ES-I3 (cell line): Measurements from ENCODE around the gene EXOG.

Source experiments
- H3K36me3 ChIP-seq: 2 replicates; pipeline ENCODE4 v1.6.1; 2013; ENCODE audit warnings: mild to moderate bottlenecking, low read length, control low read depth, moderate library complexity; ENCODE audit not compliant: insufficient read depth
- H3K4me1 ChIP-seq: 2 replicates; pipeline ENCODE4 v1.6.1; 2013; ENCODE audit warnings: mild to moderate bottlenecking, control low read depth, low read length; ENCODE audit not compliant: insufficient read depth
- H3K9ac ChIP-seq: 2 replicates; pipeline ENCODE4 v1.6.1; 2013; ENCODE audit warnings: low read depth, mild to moderate bottlenecking, low read length, moderate library complexity
- H3K9me3 ChIP-seq: 2 replicates; pipeline ENCODE4 v1.6.1; 2013; ENCODE audit warnings: mild to moderate bottlenecking, low read length, moderate library complexity; ENCODE audit not compliant: control insufficient read depth, insufficient read depth

The EXOG gene

GRCh38 chr3:38510631-38511030 lies 14.5 kb downstream of the EXOG start:
- Histone ChIP-seq H3K4me1 (no peaks in the 10 kb centered on the region), H3K36me3 (peaks cover 3% of the 10 kb centered on the region; the same call in 1 of the 2 replicates), H3K9ac (no peak overlapping the region), H3K9me3 (no peaks in the 10 kb centered on the region)

- no peaks in the 10 kb centered on the region for H3K9me3 ChIP-seq
- H3K4me1 ChIP-seq, result no peaks in the 10 kb centered on the region
- peaks cover 3% of the 10 kb centered on the region; the same call in 1 of the 2 replicates for H3K36me3 ChIP-seq
- no peak overlapping the region for H3K9ac ChIP-seq
These were observed 15.4 kb downstream of the EXOG start for GRCh38 chr3:38511546-38511945.

- H3K9me3 ChIP-seq, result no peaks in the 10 kb centered on the region
- H3K36me3 ChIP-seq, result no peaks in the 10 kb centered on the region; the same call in 1 of the 2 replicates
- H3K4me1 ChIP-seq, result no peaks in the 10 kb centered on the region; the same call in 1 of the 2 replicates
- no peak overlapping the region for H3K9ac ChIP-seq
These were observed 19.2 kb downstream of the EXOG start for GRCh38 chr3:38515367-38515766.

- Histone ChIP-seq H3K9ac (no peak overlapping the region), H3K36me3 (no peaks in the 10 kb centered on the region; the same call in 1 of the 2 replicates), H3K4me1 (no peaks in the 10 kb centered on the region; the same call in 1 of the 2 replicates), H3K9me3 (no peaks in the 10 kb centered on the region)
These were observed 20.5 kb downstream of the EXOG start for GRCh38 chr3:38516669-38517068.

- H3K9ac ChIP-seq, result no peak overlapping the region
- H3K4me1 ChIP-seq, result no peaks in the 10 kb centered on the region; the same call in 1 of the 2 replicates
- H3K9me3 ChIP-seq, result no peaks in the 10 kb centered on the region
- H3K36me3 ChIP-seq, result peaks cover 2% of the 10 kb centered on the region; the same call in 1 of the 2 replicates
These were observed 22.9 kb downstream of the EXOG start for GRCh38 chr3:38519000-38519399.

GRCh38 chr3:38519651-38520050 lies 23.5 kb downstream of the EXOG start:
- no peak overlapping the region for H3K9ac ChIP-seq
- H3K36me3 ChIP-seq, result peaks cover 6% of the 10 kb centered on the region; the same call in 1 of the 2 replicates
- H3K9me3 ChIP-seq, result no peaks in the 10 kb centered on the region
- no peaks in the 10 kb centered on the region; the same call in 1 of the 2 replicates for H3K4me1 ChIP-seq

GRCh38 chr3:38521391-38521987 lies 25.3 kb downstream of the EXOG start:
- Histone ChIP-seq H3K9ac (no peak overlapping the region), H3K9me3 (no peaks in the 10 kb centered on the region), H3K36me3 (peaks cover 6% of the 10 kb centered on the region; the same call in 1 of the 2 replicates), H3K4me1 (no peaks in the 10 kb centered on the region; the same call in 1 of the 2 replicates)

- H3K4me1 ChIP-seq, result no peaks in the 10 kb centered on the region; the same call in 1 of the 2 replicates
- no peak overlapping the region for H3K9ac ChIP-seq
- H3K36me3 ChIP-seq, result peaks cover 6% of the 10 kb centered on the region; the same call in 1 of the 2 replicates
- H3K9me3 ChIP-seq, result no peaks in the 10 kb centered on the region
These were observed 25.9 kb downstream of the EXOG start for GRCh38 chr3:38522002-38522401.

- Histone ChIP-seq H3K9ac (no peak overlapping the region), H3K36me3 (peaks cover 6% of the 10 kb centered on the region; the same call in 1 of the 2 replicates), H3K4me1 (no peaks in the 10 kb centered on the region; the same call in 1 of the 2 replicates), H3K9me3 (no peaks in the 10 kb centered on the region)
These were observed 28.1 kb downstream of the EXOG start for GRCh38 chr3:38524141-38524739.

- Histone ChIP-seq H3K4me1 (no peaks in the 10 kb centered on the region), H3K36me3 (peaks cover 6% of the 10 kb centered on the region; the same call in 1 of the 2 replicates), H3K9ac (no peak overlapping the region), H3K9me3 (no peaks in the 10 kb centered on the region)
These were observed 30.7 kb downstream of the EXOG start for GRCh38 chr3:38526792-38527191.

GRCh38 chr3:38528457-38528856 lies 32.3 kb downstream of the EXOG start:
- Histone ChIP-seq H3K4me1 (no peaks in the 10 kb centered on the region), H3K36me3 (peaks cover 6% of the 10 kb centered on the region; the same call in 1 of the 2 replicates), H3K9ac (no peak overlapping the region), H3K9me3 (no peaks in the 10 kb centered on the region)

GRCh38 chr3:38532529-38532928 lies 36.4 kb downstream of the EXOG start:
- H3K4me1 ChIP-seq, result no peaks in the 10 kb centered on the region
- no peaks in the 10 kb centered on the region for H3K9me3 ChIP-seq
- no peak overlapping the region for H3K9ac ChIP-seq
- H3K36me3 ChIP-seq, result peaks cover 3% of the 10 kb centered on the region; the same call in 1 of the 2 replicates

- no peak overlapping the region for H3K9ac ChIP-seq
- no peaks in the 10 kb centered on the region for H3K9me3 ChIP-seq
- H3K4me1 ChIP-seq, result no peaks in the 10 kb centered on the region
- peaks cover 3% of the 10 kb centered on the region; the same call in 1 of the 2 replicates for H3K36me3 ChIP-seq
These were observed 37.3 kb downstream of the EXOG start for GRCh38 chr3:38533285-38533976.

GRCh38 chr3:38534180-38534579 lies 38.0 kb downstream of the EXOG start:
- no peaks in the 10 kb centered on the region for H3K4me1 ChIP-seq
- peaks cover 3% of the 10 kb centered on the region; the same call in 1 of the 2 replicates for H3K36me3 ChIP-seq
- H3K9me3 ChIP-seq, result no peaks in the 10 kb centered on the region
- no peak overlapping the region for H3K9ac ChIP-seq
